Activated CD4-positive, alpha-beta T cell treated with anti-CD3 and anti-CD28 coated beads, Interleukin-2, amount 50 U/mL, for 4 hours (primary cell): ENCODE measurements around the gene QKI.
"Not testable (repeated sequence)": the region's sequence is repeated elsewhere in the genome, so short reads cannot be mapped to it uniquely, and the experiment has no call there.

ENCODE experiments used
- DNase-seq, 2 experiments: peaks; one replicate each; pipeline ENCODE4 v3.0.0-alpha.2; 2020

The QKI gene

DNA sequence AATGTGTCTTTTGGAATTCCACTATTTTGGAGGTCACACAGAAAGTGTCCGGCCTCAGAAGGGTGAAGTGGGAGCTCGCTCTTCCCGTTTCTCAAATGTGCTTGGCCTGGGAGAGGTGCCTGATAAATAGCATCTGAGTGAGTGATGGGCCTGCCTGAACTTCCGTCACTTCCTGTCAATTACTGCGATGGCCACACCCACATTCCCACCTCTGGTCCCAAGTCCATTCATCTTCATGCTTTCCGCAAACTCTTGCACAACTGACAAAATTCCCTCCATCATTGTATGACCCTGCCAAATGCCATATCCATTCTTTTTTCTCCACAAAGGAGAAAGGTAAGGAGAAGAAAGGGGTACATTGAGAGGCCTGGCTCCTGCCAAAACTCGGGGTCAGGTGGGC, 169.0 kb downstream of the QKI start:
- no peak for DNase-seq

- no peak for DNase-seq
Observed at GRCh38 chr6:163585932-163586437, 171.5 kb downstream of the QKI start.

GRCh38 chr6:163586888-163587287, 172.4 kb downstream of the QKI start:
- DNase-seq, result no peak

DNA sequence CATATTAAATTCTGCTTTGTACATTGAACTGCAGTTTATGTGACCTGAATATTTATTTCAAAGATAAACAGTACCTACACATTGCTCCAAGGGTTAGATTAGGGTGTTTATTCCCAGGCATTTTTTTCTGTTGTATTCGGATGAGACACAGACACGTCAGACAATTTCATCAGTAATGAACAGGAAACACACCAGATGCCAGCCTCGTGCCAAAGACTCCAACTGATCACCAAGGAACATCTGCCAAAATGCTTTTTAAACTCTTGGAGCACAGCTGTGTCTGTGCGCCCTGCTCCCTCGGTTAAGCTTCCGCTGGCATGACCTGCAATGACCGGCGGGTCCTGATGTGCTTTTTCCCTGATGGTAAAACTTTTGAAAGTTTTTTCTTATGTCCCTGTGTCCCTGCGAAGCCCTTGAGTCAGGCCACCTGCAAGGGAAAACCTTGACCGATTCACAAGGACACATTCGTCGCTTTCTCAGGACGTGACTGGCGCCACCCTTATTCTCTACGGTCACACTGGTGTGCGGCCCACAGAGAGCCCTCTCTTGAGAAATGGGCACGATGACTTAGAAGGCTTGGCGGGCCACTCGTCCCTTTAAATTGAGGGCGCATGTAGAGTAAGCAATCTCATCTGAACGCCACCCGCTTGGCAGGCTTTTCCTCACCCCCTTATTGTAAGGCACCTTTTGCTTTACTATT, 173.9 kb downstream of the QKI start:
- no peak for DNase-seq

GRCh38 chr6:163589387-163589786, 174.9 kb downstream of the QKI start:
- DNase-seq, result no peak

GRCh38 chr6:163590132-163590531, 175.6 kb downstream of the QKI start:
- not testable (repeated sequence) for DNase-seq

- no peak for DNase-seq
Observed at GRCh38 chr6:163592872-163593271, 178.4 kb downstream of the QKI start.

- DNase-seq, result no peak
Observed at GRCh38 chr6:163596174-163596573, 181.7 kb downstream of the QKI start.

- no peak for DNase-seq
Observed at GRCh38 chr6:163599136-163599535, 184.6 kb downstream of the QKI start.

GRCh38 chr6:163599684-163600083, 185.2 kb downstream of the QKI start:
- DNase-seq, result no peak

DNA sequence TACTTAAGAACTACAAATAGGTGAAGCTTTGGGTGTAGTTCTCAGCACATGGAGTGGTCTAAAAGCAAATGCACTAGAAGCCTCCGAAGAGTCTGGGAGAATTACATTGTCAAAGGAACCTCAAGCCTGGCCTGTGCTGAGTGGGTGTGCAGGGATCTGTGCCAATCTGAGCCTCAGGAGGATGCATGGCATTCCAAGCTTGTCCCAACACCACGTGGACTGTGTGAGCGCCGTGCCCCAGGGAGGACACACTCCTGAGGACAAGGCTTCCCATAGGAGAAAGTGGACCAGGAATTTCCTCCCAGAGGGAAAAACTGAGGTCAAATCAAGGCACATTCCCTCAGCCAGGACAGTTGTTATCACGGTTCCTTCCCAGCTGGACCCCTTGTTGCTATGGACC, 185.8 kb downstream of the QKI start:
- DNase-seq, result no peak

GRCh38 chr6:163600781-163601180, 186.3 kb downstream of the QKI start:
- DNase-seq, result no peak

GRCh38 chr6:163602851-163603250, 188.3 kb downstream of the QKI start:
- DNase-seq, result no peak

DNA sequence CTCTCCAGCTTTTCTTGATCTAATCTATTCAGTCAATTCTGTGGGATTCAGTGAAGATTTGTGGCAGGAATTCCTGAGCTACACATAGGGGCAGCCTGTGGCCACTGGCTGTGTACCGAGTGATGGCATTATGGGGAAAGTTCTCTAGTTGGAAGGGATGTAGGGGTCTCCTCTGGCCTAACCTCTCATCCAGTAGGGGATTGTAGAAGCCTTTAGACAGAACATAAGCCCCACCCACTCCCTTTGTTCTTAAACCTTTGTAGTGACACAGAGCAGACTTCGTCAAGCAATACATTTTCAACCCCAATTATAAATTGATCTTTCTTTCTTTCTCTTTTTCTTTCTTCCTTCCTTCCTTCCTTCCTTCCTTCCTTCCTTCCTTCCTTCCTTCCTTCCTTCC, 188.9 kb downstream of the QKI start:
- no peak for DNase-seq

- DNase-seq, result no peak
Observed at GRCh38 chr6:163605385-163606097, 191.0 kb downstream of the QKI start.

DNA sequence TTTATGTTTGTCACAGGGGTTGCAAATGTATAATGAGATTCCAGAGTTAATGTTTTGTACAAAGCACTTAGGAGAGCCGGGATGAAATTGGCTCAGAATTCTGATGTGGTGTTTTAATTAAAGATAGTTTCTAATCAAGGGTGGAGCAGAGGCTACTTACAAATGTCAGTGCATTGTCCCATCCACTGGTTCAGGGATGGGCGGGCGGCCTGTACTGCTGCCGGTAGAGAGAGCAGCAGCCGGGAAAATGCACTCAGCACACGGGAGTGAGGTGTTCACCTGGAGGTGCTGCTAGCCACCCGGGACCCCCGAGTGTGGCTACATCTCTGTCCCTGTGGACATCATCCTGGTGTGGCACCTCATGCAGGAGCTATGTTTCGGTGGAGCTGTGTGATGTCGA, 193.3 kb downstream of the QKI start:
- DNase-seq, result no peak

DNA sequence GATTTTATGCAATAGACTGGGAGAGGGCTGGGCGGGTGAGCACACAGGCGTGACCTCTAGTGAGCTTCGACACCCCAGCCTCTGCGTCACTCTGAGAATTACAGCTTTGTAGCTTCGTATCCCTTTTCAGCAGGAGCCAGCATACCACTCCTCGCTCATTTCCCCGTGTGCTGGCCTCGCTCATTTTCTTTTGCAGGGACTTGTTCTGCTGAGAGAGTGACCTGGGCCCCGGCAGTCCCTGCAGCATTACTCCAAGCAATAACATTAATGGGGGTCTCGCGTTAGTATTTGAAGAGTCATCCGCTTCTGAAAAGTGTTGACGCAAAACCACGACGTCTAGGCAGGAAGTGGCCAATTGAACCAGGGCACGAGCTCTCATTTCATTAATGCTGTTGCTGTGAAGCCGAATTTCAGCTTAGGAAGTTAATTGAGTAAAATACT, 193.7 kb downstream of the QKI start:
- no peak for DNase-seq

GRCh38 chr6:163612200-163612599, 197.7 kb downstream of the QKI start:
- no peak for DNase-seq

DNA sequence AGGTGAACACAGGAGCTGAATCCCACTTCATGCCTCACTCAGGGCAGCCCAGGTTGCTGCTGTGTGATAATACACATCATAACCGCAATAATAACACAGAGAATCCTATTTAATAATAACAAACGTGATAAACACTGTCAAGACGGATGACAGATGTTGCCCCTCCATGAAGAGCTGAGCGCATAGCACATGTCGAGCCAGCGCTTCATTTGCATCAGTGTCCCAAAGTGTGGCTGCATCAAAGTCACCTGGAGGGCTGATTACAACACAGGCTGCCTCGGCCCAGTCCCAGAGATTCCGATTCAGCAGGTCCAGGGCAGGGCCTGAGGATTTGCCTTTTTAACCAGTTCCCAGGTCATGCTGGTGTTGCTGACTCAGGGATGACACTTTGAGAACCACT, 198.5 kb downstream of the QKI start:
- DNase-seq, result no peak

- no peak for DNase-seq
Observed at GRCh38 chr6:163613668-163614067, 199.2 kb downstream of the QKI start.

DNA sequence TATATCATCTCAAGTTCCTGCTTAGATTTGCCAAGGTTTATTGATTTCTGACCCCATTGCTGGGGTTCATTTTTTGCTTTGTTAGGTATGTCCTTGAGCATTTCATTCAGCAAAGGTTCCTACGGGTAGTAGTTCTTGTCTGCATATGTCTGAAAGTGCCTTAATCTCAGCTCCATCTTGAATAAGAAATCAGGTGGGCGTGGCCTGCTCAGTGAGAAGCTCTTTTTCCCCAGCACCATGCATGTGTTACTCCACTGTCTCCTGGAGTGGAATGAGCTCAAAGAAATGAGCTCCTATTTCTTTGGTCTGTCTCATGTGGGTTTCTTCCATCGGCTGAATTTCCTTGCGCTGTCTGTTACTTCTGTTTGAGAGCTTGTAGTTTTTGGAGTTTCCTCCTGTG, 201.9 kb downstream of the QKI start:
- DNase-seq, result no peak

DNA sequence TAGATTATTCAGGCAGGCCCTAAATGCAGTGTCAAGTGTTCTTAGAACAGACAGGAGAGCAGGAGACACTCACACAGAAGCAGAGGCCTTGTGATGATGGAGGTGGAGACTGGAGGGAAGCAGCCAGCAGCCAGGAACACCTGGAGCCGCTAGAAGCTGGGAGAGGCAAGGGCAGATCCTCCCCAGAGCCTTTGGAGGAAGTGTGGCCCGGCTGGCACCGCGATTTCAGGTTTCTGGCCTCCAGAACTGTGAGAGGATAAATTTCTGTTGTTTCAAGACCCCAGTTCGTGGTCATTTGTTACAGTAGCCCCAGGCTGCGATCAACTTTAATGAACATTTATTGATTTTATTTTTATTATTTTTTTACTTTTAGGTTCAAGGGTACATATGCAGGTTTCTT, 203.0 kb downstream of the QKI start:
- no peak for DNase-seq

GRCh38 chr6:163620101-163620500, 205.6 kb downstream of the QKI start:
- DNase-seq, result no peak

GRCh38 chr6:163620670-163621330, 206.3 kb downstream of the QKI start:
- no peak for DNase-seq
